Measurements from ENCODE around the gene HPDL.

DNA sequence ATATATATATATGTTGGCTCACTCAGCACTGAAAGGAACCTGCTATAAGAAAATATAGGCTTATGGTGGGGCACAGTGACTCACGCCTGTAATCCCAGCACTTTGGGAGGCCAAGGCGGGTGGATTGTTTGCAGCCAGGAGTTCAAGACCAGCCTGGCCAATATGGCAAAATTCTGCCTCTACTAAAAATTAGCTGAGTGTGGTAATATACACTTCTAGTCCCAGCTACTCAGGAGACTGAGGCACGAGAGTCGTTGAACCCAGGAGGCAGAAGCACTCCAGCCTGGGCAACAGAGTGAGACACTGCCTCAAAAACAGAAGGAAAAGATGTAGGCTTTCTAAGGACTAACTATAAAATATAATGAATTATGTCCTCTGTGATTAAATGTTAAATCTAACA lies 28.1 kb downstream of the HPDL start:
- TF ChIP-seq, protein P1, sequence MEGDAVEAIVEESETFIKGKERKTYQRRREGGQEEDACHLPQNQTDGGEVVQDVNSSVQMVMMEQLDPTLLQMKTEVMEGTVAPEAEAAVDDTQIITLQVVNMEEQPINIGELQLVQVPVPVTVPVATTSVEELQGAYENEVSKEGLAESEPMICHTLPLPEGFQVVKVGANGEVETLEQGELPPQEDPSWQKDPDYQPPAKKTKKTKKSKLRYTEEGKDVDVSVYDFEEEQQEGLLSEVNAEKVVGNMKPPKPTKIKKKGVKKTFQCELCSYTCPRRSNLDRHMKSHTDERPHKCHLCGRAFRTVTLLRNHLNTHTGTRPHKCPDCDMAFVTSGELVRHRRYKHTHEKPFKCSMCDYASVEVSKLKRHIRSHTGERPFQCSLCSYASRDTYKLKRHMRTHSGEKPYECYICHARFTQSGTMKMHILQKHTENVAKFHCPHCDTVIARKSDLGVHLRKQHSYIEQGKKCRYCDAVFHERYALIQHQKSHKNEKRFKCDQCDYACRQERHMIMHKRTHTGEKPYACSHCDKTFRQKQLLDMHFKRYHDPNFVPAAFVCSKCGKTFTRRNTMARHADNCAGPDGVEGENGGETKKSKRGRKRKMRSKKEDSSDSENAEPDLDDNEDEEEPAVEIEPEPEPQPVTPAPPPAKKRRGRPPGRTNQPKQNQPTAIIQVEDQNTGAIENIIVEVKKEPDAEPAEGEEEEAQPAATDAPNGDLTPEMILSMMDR (IDR thresholded peaks at IDR 0.05): no peak
- no peak for TF ChIP-seq POLR2A (IDR thresholded peaks at IDR 0.05)

Data from esophagus squamous epithelium (tissue), 4 donors.